ENCODE measurements around the gene ZFAND2B. TPM values are rescaled to one million over a fixed set of nuclear protein-coding genes. Genes with fewer than 3 reads are reported as not detected.

ZFAND2B gene
- total RNA-seq, 1 experiment from 2014 or later = 16.4 TPM

DNA sequence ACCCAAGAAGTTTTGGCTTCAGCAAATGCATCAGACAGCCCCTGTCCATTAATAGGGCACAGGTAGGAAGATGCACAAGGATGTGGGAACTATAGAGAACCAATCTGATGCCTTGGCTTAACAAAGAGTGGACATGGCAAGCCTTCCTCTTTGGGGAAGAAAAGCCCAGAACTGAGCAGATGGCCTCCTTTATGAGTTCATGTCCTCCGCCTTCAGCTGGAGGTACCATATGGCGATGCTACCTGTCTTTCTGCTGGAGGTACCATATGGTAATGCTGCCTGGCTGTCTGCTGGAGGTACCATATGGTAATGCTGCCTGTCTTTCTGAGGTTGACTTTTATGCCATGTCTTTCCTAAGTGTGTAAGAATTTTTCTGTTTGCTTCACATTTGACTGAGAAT is 22.5 kb upstream of the ZFAND2B start:
- Histone ChIP-seq H3K4me1 (ENCODE audit: insufficient read depth, low read length) (no peaks in the 10 kb centered on the region), H2BK5ac (ENCODE audit: insufficient read length, low read length) (no peak overlapping the region), H3K79me2 (ENCODE audit: insufficient read depth, low read length) (no peaks in the 10 kb centered on the region), H2BK20ac (ENCODE audit: low read depth, low read length, poor library complexity, severe bottlenecking) (no peak overlapping the region), H3K27ac (ENCODE audit: insufficient read length, low read depth, low read length) (no peak overlapping the region), H3K23me2 (ENCODE audit: insufficient read length, low read depth, low read length, poor library complexity, severe bottlenecking) (no peaks in the 10 kb centered on the region), H2AFZ (ENCODE audit: low read length) (no peak overlapping the region), H3K79me1 (ENCODE audit: insufficient read depth, low read depth, low read length, poor library complexity, severe bottlenecking) (peaks cover 3% of the 10 kb centered on the region), H2AK5ac (ENCODE audit: insufficient read length, low read length) (no peak overlapping the region), H3K56ac (ENCODE audit: insufficient read length, low read depth, low read length) (no peak overlapping the region), H3K4ac (ENCODE audit: low read depth, low read length) (no peak overlapping the region), H4K91ac (ENCODE audit: insufficient read length, low read depth, low read length) (no peak overlapping the region), H3T11ph (ENCODE audit: low read length) (no peak overlapping the region), H3K4me2 (ENCODE audit: insufficient read depth, insufficient read length, low read length) (no peak overlapping the region), H3K9me3 (ENCODE audit: control insufficient read depth, low read depth, low read length) (no peaks in the 10 kb centered on the region), H3K14ac (ENCODE audit: insufficient read depth, low read length) (no peak overlapping the region), H2BK12ac (ENCODE audit: insufficient read length, low read depth, low read length) (no peak overlapping the region), H4K8ac (replicated peaks; ENCODE audit: insufficient read length, low read depth, low read length) (no peak overlapping the region), H2BK120ac (ENCODE audit: low read depth, low read length, poor library complexity, severe bottlenecking) (no peak overlapping the region), H3K9ac (ENCODE audit: extremely low read depth, insufficient read length, low read length) (no peak overlapping the region), H4K20me1 (ENCODE audit: control insufficient read depth, insufficient read depth, insufficient read length) (no peaks in the 10 kb centered on the region), H3K18ac (ENCODE audit: insufficient read length, low read depth, low read length) (no peak overlapping the region), H3K23ac (ENCODE audit: insufficient read length, low read depth, low read length) (no peak overlapping the region), H2BK15ac (ENCODE audit: low read depth, low read length) (no peak overlapping the region), H4K5ac (ENCODE audit: insufficient read length, low read depth, low read length) (no peak overlapping the region), H3K27me3 (ENCODE audit: insufficient read depth, low read length) (no peaks in the 10 kb centered on the region)
- peaks cover 16 to 45% (median 33%) of the 10 kb centered on the region in 3 experiments for H3K36me3 Mint-ChIP-seq (ENCODE audit: insufficient read depth in 1 of 3, low read depth in 3 of 3)
- H3K9me3 Mint-ChIP-seq = no peaks in the 10 kb centered on the region; a peak in 1 of 5 replicates
- TF ChIP-seq, protein P1, sequence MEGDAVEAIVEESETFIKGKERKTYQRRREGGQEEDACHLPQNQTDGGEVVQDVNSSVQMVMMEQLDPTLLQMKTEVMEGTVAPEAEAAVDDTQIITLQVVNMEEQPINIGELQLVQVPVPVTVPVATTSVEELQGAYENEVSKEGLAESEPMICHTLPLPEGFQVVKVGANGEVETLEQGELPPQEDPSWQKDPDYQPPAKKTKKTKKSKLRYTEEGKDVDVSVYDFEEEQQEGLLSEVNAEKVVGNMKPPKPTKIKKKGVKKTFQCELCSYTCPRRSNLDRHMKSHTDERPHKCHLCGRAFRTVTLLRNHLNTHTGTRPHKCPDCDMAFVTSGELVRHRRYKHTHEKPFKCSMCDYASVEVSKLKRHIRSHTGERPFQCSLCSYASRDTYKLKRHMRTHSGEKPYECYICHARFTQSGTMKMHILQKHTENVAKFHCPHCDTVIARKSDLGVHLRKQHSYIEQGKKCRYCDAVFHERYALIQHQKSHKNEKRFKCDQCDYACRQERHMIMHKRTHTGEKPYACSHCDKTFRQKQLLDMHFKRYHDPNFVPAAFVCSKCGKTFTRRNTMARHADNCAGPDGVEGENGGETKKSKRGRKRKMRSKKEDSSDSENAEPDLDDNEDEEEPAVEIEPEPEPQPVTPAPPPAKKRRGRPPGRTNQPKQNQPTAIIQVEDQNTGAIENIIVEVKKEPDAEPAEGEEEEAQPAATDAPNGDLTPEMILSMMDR (conservative IDR thresholded peaks at IDR 0.05) = no peak
- H3K27ac Mint-ChIP-seq = no peak overlapping the region
- H3K4me1 Mint-ChIP-seq = peaks cover 2 to 3% of the 10 kb centered on the region in 2 experiments
- no peak overlapping the region for H3K4me3 Mint-ChIP-seq
- no peak for DNase-seq
- no peaks in the 10 kb centered on the region for H3K27me3 Mint-ChIP-seq (ENCODE audit: low read depth)
- no CpG with 5 or more reads among the region's 2 CpGs for WGBS (ENCODE audit: extremely low coverage, insufficient read length, low lambda C conversion rate)
